Right lung (tissue), 5 donors: ENCODE measurements around the gene SYNDIG1L. TPM values are rescaled to one million over a fixed set of nuclear protein-coding genes. Genes with fewer than 3 reads are reported as not detected.
A peak's percentile ranks its signal among the peaks of the same experiment; 100 is the strongest.
"Not testable (repeated sequence)": the region's sequence is repeated elsewhere in the genome, so short reads cannot be mapped to it uniquely, and the experiment has no call there.

Experiments
- DNase-seq, 2 donors: peaks; one replicate each; pipeline ENCODE4 v3.0.0-alpha.2; 2013
- polyA plus RNA-seq, 5 donors: library from polyadenylated mRNA; unstranded; fragments of 120-200 nt; gene quantifications; one replicate each; pipeline versions ENCODE4 v1.2.1 to v1.2.3, GENCODE V29; 2013; ENCODE audit warnings: inconsistent platforms in 1 of 5, low replicate concordance in 1 of 5; ENCODE audit not compliant: insufficient read length in 5 of 5, insufficient read depth in 1 of 5

Gene SYNDIG1L
- polyA plus RNA-seq, 5 donors, result 0.40 to 0.91 (median 0.56) TPM

DNA sequence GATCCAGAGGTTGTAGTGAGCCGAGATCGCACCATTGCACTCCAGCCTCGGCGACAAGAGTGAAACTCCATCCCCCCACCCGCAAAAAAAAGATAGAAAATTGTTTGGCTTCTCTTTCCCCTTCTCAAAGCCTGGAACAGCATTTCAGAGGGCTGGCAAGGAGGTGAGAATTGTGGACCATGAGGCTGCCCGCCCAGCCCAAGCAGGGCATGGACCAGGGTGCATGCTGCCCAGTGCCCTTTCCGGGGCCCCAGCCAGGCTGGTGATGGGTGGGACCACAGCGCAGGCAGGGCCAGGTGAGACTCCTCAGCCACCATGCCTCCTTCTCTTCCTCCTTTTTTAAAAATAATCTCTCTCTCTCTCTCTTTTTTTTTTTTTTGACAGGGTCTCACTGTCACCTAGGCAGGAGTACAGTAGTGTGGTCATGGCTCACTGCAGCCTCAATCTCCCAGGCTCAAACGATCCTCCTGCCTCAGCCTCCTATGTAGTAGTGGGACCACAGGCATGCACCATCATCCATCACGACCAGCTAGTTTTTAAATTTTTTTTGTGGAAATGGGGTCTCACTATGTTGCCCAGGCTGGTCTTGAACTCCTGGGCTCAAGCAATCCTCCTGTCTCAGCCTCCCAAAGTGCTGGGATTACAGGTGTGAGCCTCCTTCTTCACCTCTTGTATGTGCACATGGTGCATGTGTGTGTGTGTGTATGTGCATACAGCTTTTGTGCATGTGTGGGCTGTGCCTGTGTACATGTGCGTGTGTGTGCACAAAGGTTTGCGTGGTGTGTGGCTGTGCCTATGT is 22.2 kb downstream of the SYNDIG1L start:
- no peak for DNase-seq

DNA sequence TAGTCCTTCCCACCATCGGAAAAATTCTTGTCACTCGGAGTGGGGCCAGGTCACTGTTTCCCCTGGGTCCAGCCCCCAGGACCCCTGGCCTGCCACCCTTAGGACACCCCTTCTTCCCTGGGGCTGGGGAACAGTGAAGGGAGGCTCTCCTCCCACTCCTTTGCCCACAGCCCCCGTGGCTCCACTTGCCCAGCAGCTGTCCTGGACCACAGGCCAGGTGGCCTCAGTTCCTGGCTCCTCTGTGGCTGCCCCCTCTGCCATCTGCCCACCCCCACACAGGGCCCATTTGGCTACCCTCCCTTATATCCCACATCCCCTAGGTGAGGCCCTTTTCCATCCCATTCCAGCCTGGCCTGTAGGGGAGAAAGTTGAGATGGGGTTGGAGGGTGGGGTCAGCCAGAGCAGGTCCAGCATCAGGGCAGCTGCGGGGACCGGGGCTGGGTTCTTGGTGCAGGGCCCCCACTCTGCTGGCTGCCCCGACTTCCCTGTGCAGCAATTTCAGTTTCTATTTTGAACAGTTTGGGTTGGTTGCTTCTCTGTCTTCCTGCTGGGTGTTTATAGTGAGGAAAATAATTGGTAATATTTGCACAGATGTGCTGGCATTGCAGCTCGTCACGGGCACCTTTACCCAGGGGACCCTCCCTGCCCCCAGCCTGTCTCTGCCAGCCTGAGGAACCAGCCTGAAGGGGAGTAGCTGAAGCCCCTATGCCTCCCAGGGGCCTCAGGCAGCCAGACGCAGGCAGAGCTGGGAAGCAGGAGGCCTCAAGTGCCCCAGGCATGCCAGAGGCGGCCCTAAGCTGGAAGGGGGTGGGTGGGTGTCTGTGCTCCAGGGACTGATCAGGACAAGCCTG is 23.4 kb downstream of the SYNDIG1L start:
- DNase-seq, result no peak

DNA sequence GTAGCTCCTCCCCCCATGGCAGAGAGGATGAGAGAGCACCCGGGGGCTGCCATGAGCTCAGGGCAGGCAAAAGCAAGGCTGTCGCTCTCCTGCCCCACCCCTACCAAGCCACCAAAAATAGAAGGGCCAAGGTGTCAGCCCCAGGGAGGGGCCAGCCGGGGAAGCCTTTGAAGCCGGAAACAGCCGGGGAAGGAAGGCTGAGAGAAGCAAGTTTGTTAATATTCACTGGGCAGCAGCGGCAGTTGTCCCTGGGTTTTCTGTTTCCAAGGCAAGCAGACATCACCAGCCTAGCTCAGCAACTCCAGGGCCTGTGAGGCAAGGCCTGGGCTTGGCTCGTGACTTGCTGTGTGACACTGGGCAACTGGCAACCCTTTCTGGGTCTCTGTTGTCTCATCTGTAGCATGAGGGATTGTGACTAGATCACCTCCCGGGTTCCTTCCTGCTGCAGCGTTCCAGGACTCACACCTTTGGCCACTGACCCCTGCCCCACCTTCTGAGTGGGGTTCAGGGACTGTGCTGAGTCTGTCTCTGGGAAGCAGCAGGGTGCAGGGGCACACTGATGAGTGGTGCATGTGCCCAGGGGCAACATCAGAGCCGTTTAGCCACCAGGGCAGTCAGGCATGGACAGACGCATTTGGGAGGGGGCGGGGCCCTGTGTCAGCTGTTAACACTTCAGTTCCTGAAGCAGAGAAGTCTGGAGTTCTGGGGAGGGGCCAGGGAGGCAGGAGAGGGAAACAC is 24.3 kb downstream of the SYNDIG1L start:
- peak; percentile 18 to 23 for DNase-seq

DNA sequence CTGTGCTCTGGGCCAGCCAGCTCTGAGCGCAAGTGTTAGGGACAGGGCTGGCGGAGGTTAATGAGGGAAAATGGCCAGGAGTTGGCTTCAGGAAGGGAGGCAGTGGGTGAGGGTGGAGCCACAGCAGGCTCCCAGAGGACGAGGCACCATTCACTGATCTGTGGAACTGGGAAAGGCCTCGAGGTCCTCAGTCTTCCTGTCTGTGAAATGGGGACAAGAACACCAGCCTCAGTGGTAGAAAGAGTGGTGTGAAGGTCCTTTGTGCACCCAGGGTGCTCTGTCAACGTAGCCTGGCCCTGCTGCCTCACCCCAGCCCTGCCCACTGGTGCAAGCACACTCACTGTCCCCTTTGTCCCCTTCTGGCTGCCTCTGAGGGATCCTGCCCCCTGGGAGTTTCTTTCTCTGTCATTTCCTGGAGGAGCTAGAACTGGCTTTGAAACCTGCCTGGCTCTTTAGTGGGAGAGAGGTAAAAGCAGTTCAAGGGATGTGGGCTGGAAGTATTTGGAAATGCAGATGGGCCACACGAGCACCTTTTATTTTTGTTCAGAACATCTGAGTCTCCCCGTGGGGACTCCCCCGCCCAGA is 25.0 kb downstream of the SYNDIG1L start:
- DNase-seq, result no peak

DNA sequence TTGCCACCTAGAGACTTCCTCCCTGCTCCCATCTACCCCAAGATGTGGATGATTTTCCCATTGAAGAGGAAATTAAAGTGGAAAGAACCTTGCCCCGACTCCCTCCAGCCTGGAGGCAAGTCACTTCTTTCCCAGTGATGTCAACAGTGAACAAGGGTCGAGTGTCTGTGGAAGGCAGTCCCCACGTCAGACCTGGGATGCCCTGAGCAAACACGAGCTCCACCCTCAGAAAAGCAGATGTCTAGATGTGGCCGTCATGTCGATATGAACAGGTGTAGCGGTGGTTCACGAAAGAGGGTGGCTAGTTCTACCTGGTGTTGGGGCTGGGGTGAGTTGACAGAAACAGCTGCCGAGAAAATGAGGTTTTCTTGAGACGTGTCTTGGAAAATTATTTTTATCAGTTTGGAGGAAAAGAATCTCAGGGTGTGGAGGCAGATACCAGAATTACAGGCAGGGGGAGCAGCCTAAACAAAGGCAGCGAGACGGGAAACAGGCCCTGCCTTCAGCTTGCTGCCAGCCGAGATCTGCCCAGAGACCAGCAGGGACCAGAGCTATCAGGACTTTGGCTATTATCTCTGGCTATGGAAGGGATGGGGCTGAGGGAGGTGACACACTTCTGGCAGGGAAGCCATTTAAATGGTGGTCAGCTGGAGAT is 25.9 kb downstream of the SYNDIG1L start:
- DNase-seq, result no peak

DNA sequence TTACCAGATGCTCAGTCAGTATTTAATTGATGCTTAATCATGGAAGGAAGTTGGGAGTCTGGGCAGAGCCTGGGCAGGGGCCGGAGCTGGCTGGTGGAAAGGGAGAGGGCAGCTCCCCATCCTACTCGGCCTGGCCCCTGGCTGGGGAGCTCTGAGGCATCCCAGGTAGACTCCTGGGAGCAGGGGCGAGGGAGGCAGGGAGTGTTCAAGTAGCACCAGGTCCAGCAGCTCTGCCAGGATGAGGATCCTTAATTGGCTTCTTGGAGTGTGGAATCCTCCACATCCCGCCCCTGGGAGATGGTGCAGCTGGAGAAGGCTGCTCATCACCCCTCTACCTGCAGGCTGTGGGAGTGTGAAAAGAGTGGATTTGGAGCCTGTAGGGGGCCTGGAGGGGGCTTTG is 30.9 kb downstream of the SYNDIG1L start:
- DNase-seq, result no peak

DNA sequence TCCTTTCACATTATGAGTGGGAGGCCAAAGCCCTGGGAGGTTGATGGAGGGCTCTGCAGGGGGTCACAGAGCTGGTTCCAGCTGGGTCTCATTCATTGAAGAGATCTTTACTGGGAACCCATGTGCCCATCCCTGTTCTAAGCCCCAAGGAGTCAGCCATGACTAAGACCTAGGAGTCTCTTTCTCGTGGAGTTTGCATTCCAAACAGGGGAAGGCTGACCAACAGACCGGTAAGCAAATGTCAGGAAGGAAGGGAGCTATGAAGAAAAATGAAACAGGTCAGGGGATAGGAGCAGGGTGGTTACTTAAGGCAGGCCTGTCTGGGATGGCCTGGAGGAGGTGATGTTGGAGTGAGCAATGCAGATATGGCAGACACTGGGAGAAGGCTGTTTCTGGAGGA is 31.5 kb downstream of the SYNDIG1L start:
- DNase-seq, result no peak

DNA sequence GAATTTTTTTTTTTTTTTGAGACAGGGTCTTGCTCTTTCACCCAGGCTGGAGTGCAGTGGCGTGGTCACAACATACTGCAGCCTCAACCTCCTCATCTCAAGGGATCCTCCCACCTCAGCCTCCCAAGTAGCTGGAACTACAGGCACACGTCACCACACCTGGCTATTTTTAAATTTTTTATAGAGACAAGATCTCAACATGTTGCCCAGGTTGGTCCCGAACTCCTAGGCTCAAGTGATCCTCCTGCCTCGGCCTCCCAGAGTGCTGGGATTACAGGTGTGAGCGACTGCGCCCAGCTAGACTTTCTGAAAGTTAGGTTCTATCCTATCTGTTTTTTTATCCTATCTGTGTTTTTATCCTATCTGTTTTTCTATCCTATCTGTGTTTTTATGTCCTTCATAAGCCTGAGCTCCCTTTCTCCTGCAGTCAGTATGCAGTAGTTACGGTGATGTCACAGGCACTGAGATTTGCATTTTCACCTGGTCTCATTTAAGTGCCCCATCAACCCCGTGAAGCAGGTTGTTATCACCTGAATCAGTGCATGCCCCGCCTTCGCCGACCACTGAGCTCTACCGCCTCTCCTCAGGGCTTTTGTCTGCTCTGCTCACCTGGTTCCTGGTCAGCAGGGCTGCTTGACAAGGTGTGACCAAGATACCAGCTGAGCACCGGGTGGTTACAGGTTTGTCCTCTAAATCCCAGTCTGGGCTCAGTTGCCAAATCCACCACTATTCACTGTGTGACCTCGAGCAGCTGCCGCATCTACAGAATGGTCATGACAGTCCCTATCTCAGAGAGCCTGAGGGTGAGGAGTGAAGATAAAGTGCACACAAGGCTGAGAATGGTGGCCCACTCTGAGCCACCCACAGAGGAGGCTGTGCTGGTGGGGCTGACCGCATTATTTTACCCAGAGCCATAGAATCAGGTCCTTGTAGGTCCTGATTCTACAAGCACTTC is 33.1 kb downstream of the SYNDIG1L start:
- no peak for DNase-seq

DNA sequence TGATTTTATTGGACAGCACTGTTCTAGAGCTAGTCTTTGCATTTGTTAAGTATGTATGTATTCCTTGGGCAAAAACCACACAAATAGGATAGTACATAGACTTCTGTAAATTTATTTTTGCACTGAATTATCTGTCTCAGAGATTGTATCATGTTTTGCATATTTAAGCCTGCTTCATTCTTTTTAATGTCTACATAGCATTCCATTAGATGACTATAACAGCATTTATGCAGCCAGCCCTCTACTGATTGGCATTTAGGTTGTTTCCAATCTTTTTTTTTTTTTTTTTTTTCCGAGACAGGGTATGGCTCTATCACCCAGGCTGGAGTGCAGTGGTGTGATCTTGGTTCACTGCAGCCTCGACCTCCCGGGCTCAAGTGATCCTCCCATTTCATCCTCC is 34.5 kb downstream of the SYNDIG1L start:
- DNase-seq, result no peak

DNA sequence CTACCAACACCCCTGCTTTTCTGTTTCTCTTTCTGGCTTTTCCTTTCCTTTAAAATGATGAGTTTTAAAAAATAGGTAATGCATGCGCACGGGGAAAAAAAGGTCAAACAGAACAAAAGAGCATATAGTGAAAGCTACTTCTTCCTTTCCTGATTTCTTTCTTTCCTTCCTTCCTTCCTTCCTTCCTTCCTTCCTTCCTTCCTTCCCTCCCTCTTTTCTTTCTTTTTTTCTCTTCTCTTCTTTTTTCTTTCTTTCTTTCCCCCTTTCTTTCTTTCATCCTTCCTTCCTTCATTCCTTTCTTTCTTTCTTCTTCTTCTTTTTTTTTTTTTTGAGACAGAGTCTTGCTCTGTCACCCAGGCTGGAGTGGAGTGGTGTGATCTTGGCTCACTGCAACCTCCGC is 35.5 kb downstream of the SYNDIG1L start:
- DNase-seq, result not testable (repeated sequence)

DNA sequence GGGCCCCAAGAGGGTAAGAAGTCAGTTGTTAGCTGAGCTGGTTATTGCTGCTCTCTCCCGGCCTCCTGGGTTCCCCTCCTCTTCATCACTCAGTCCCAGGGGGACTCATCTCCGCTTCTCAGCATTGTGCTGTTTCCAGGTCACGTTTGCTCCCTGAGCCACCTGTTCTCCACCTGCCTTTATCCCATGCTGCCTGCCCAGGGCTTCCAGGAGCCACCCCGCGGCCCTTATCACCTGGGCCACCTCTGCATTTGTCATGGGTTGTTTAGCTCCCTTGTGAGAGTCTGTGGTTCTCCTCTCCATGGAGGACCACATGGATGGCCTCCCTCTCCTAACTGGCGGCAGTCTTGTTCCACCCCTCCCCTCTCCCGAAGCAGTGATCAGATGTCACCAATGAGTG is 36.0 kb downstream of the SYNDIG1L start:
- DNase-seq, result no peak

DNA sequence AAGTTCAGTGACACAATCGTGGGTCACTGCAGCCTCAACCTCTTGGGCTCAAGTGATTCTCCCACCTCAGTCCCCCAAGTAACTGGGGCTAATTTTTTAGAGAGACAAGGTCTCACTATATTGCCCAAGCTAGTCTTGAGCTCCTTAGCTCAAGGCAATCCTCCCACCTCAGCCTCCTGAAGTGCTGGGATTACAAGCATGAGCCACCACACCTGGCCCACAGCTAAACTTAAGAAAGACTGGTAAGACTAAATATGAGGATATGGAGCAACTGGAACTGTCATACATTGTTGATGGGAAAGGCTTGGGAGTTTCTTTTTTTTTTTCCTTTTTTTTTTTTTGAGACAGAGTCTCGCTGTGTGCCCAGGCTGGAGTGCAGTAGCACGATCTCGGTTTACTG is 43.8 kb downstream of the SYNDIG1L start:
- DNase-seq, result no peak

DNA sequence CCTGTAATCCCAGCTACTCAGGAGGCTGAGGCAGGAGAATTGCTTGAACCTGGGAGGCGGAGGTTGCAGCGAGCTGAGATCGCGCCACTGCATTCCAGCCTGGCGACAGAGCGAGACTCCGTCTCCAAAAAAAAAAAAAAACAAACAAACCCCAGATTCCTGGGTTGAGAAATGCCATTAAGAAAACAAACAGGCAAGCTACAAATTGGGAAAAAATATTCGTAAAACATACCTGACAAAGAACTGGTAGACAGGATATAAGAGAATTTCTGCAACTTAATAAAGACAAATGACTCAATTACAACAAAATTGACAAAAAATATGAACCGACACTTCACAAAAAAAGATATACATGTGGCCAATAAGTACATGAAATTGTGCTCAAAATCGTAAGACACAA is 44.4 kb downstream of the SYNDIG1L start:
- DNase-seq, result not testable (repeated sequence)

DNA sequence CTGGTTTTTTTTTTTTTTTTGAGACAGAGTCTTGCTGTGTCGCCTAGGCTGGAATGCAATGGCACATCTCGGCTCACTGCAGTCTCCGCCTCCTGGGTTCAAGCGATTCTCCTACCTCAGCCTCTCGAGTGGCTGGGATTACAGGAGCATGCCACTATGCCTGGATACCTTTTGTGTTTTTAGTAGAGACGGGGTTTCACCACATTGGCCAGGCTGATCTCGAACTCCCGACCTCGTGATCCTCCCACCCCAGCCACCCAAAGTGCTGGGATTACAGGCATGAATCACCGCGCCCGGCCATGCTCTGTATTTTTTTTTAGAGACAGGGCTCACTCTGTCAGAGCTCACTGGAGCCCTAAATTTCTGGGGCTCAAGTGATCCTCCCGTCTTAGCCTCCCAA is 45.2 kb downstream of the SYNDIG1L start:
- DNase-seq, result no peak

DNA sequence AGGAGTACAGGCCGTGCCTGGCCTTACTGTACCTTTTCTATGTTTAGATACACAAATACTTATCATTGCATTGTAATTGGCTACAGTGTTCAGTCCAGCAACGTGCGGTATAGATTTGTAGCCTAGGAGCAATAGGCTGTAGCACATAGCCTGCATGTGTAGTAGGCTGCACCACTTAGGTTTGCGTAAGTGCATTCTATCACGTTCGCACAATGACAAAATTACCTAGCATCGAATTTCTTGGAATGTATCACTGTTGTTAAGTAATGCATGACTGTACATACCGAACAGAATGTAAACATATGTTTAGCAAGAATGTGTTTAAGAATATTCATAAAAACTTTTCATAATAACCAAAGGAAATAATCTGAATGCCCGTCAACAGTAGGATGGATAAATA is 45.8 kb downstream of the SYNDIG1L start:
- no peak for DNase-seq

DNA sequence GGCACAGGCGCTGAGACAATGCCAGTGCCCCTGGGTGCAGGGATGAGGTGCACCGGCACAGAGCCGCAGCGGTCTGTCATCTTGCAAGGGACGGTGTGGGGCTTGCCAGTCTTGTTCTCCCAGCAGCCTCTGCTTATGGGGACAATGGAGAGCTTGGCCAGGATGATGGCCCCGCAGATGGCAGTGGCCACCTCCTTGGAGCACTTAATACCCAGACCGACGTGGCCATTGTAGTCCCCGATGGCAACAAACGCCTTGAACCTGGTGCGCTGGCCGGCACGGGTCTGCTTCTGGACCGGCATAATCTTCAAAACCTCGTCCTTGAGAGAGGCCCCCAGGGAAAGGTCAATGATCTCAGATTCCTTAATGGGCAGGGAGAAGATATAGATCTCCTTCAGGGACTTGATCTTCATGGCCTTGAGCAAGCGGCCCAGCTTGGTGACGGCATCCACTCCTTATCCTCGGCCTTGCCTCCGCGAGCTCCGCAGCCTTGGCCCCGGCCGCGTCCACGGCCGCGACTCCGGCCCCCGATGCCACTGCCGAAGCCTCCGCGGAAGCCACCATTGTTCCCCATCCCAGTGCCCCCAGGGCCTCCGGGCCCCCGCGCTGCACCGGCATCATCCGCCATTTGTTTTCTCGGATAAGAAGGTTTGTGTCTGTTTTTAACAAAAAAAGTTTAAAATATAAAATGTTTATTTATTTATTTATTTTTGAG is 47.9 kb downstream of the SYNDIG1L start:
- DNase-seq, result no peak

DNA sequence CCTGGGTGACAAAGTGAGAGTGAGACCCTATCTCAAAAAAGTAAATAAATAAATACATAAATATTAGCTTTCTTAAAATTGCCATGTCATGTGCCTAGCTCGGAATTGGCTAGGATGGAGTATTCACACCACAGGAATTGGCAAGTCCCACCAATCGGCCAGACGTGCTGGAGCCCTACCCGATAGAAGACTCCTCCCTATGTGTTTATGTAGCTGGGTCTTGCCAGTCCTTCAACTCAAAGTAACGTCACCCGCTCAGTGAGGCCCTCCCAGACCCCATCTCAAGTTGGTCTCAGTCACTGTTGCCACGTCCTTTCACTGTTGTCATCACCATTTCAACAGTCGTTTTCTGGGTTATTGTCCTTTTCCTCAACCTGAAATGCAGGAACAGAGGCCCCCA is 57.6 kb downstream of the SYNDIG1L start:
- no peak for DNase-seq

DNA sequence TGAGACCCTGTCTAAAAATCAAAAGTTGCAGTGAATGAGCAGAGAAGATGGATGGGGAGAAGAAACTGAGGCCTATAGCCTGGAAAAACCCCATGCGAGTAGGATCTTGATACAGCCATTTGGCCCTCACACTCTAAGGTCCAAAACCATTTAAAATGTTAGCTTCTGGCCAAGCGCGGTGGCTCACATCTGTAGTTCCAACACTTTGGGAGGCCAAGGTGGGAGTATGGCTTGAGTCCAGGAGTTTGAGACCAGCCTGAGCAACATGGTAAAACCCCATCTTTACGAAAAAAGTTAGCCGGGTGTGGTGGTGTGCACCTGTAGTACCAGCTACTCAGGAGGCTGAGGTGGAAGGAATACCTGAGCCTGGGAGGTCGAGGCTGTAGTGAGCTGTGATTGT is 58.0 kb downstream of the SYNDIG1L start:
- no peak for DNase-seq

DNA sequence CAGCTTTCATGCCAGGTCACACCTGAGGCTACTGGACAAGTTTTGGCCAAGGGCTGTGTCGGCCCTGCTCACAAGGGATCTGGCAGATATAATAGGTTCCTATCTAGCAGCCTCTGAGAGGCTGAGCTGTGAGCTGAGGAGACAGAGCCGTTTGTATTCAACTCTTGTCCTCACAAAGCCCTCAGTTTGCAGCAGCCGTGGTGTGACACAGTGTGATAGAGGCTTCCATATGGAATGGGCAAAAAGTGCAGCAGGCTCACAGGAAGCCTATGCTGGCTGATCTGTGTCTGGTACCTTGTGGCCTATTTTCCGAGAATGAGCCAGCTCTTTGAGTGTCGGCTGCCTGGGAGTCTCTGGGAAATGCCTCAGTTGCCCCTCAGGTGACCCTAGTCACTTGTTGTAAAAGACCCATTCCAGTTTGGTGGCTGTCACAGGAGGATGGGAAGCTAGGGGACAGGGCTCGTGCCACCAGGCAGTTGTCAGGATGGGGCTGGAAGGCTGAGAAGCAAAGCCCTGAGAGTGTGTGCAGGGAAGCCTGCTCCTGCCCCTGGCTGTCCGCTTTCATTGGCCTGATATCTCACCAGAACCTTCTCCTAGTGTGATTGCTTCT is 61.6 kb downstream of the SYNDIG1L start:
- DNase-seq, result no peak
